OCI-LY3 (cell line): ENCODE results near the gene ARHGEF6.

Experiments used
- CTCF ChIP-seq: fragments of 200-600, 300-600 bp; sonication (generic); IDR thresholded peaks from 2 replicates; pipeline ENCODE4 v1.5.1; 2014; ENCODE audit warnings: antibody characterized with exemption, low read length, low read depth
- EZH2phosphoT487 ChIP-seq: fragments of 200-600 bp; shearing (Covaris generic); IDR thresholded peaks from 2 replicates; pipeline ENCODE4 v1.6.1; 2018; ENCODE audit warnings: antibody characterized with exemption, mixed run types, low read depth

- TF ChIP-seq CTCF (no peak), EZH2phosphoT487 (no peak)
Measured at GRCh38 chrX:136822337-136823095, 41.8 kb upstream of the ARHGEF6 start.
